Measurements from ENCODE around the gene LPAR5. TPM values are rescaled to one million over a fixed set of nuclear protein-coding genes. Genes with fewer than 3 reads are reported as not detected.

LPAR5 gene
- total RNA-seq, 1 donor from 2014 or later: 2.5 TPM

DNA sequence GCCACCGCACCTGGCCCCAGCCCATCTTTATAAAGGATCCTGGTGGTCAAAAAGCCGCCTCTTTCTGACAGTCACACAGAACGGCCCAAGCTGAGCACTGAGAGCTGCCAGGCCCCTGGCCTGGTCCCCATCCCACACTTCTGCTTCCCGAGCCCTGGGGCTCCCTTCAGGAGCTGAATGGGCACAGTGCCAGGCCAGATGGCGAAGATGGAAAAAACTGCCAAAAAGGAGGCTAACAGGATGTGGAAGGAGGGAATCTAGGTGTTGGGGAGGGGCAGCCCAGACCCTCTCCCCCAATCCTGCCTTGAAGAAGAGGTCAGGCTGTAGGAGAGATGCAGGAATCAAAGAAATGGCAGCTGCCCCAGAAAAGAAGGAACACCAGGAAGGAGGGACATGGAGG is 5.0 kb downstream of the LPAR5 start:
- Histone ChIP-seq H3K4me1 (peaks cover 6% of the 10 kb centered on the region), H3K27me3 (no peaks in the 10 kb centered on the region), H3K9me3 (no peaks in the 10 kb centered on the region), H3K27ac (no peak overlapping the region), H3K4me3 (no peak overlapping the region), H3K36me3 (no peaks in the 10 kb centered on the region)
- TF ChIP-seq, protein P1, sequence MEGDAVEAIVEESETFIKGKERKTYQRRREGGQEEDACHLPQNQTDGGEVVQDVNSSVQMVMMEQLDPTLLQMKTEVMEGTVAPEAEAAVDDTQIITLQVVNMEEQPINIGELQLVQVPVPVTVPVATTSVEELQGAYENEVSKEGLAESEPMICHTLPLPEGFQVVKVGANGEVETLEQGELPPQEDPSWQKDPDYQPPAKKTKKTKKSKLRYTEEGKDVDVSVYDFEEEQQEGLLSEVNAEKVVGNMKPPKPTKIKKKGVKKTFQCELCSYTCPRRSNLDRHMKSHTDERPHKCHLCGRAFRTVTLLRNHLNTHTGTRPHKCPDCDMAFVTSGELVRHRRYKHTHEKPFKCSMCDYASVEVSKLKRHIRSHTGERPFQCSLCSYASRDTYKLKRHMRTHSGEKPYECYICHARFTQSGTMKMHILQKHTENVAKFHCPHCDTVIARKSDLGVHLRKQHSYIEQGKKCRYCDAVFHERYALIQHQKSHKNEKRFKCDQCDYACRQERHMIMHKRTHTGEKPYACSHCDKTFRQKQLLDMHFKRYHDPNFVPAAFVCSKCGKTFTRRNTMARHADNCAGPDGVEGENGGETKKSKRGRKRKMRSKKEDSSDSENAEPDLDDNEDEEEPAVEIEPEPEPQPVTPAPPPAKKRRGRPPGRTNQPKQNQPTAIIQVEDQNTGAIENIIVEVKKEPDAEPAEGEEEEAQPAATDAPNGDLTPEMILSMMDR (IDR thresholded peaks at IDR 0.05): no peak
- DNase-seq: no peak
- no peak for ATAC-seq
- intact Hi-C loops (cut with DNase I): no loop called here

DNA sequence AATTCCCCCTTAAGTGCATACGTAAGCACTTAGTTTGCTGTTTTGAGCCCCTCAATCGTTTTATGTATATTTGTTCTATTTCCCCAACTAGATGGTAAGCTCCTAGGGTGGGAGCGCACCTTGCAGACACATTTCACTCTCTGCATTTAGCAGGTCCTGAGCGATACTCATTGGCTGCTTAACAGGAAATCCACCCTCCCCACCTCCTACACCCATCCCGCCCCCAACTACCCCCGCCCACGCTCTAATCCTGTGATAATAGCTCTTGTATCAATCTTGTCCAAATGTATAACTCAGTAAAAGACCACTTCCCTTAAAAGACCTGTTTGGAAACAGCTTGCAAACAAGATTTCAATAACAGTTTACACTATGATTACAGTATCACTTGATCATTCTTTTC is 8.1 kb downstream of the LPAR5 start:
- Histone ChIP-seq H3K36me3 (no peaks in the 10 kb centered on the region), H3K27ac (no peak overlapping the region), H3K4me3 (peak overlapping the region; percentile 37), H3K9me3 (no peaks in the 10 kb centered on the region), H3K27me3 (no peaks in the 10 kb centered on the region), H3K4me1 (peaks cover 6% of the 10 kb centered on the region)
- TF ChIP-seq, protein P1 (IDR thresholded peaks at IDR 0.05): no peak
- ATAC-seq: peak; percentile 79
- intact Hi-C loops (cut with DNase I): no loop called here
- DNase-seq: no peak

DNA sequence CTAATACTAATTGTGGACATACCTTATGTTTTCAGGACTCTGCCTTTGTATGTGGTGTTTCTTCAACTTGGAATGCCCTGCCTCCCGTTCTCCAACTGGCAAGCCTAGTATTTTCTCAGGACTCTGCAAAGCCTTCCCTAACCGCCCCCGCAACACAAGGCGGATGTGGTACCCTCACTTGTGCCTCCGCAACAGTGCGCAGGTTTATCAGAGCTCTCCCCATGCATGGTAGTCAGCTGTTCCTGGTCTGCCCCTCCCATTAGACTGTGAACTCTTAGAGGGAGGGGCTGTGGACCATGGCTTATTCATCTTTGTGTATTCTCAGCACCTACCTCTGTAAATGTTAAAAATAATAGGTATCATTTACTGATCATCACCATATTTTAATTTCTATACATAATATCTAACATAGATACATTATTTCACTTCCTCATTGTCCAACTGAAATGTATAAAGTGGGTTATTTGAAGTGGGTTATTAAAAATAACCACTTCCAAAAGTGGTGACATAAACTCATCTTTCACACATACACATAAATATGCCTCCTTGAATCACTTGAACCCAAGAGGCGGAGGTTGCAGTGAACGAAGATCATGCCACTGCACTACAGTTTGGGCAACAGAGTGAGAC is 9.0 kb downstream of the LPAR5 start:
- Histone ChIP-seq H3K27me3 (no peaks in the 10 kb centered on the region), H3K36me3 (no peaks in the 10 kb centered on the region), H3K27ac (no peak overlapping the region), H3K9me3 (no peaks in the 10 kb centered on the region), H3K4me3 (no peak overlapping the region), H3K4me1 (peaks cover 6% of the 10 kb centered on the region)
- ATAC-seq (peak; percentile 58), DNase-seq (no peak)
- intact Hi-C loops (cut with DNase I): no loop called here
- TF ChIP-seq, protein P1 (IDR thresholded peaks at IDR 0.05): no peak

DNA sequence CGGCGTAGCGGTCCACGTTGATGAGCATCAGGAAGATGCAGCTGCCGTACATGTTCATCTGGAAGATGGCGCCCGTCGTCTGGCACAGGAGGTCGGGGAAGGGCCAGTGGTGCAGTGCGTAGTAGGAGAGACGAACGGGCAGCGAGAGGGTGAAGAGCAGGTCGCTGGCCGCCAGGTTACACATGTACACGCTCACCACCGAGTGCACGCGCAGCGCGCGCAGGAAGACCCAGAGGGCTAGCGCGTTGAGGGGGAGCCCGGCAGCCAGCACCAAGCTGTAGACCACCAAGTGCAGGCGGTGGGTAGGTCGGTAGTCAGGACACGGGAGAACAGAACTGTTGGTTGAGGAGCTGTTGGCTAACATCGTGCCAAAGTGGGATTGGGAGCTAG is 14.9 kb downstream of the LPAR5 start:
- ATAC-seq (no peak), DNase-seq (no peak)
- peaks cover 12% of the 10 kb centered on the region for H3K4me1 ChIP-seq
- H3K27me3 ChIP-seq: no peaks in the 10 kb centered on the region
- no peaks in the 10 kb centered on the region for H3K9me3 ChIP-seq
- TF ChIP-seq, protein P1 (IDR thresholded peaks at IDR 0.05): no peak
- H3K4me3 ChIP-seq: peak overlapping the region; percentile 23
- H3K27ac ChIP-seq: no peak overlapping the region
- H3K36me3 ChIP-seq: no peaks in the 10 kb centered on the region
- intact Hi-C loops (cut with DNase I): no loop called here

DNA sequence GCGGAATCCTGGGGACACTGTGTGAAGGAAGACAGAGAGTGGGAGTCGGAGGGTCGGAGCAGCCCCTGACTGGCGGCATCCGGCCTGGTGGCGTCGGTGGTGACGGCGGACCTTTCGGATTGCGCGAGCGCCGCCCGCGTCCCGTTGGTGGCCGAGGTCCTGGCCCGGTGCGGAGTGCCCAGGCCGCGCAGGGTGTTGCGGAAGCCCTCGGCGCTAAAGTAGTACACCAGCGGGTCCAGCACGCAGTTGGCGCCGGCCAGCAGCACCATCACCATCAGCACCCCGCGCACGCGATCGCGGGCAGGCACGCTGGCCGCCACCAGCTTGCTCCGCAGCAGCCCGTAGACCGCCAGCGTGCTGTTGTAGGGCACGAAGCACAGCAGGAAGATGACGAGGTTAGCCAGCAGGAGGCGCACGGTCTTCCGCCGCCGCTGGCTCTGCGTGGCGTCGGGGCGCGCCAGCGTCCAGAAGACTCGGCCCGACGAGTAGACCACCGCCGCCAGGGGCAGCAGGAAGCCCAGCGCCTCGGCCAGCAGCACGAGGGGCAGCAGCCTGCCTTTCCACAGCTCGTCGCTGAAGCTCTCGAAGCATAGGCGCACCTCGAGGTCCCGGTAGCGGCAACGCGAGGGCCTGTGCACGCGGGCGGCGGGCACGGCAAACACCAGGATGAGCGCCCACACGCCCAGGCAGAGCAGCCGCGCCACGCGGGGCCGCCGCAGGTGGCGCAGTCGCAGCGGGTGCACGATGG is 15.4 kb downstream of the LPAR5 start:
- Histone ChIP-seq H3K27ac (no peak overlapping the region), H3K4me1 (peaks cover 12% of the 10 kb centered on the region), H3K4me3 (peak overlapping the region; percentile 23), H3K9me3 (no peaks in the 10 kb centered on the region), H3K36me3 (no peaks in the 10 kb centered on the region), H3K27me3 (no peaks in the 10 kb centered on the region)
- intact Hi-C loops (cut with DNase I): no loop called here
- DNase-seq (peak; percentile 79), ATAC-seq (peak; percentile 77)
- TF ChIP-seq, protein P1 (IDR thresholded peaks at IDR 0.05): peak; percentile 54

All from upper lobe of right lung (tissue), 1 donor.